ENCODE measurements around the gene NFATC2.
"Not testable (repeated sequence)": the region's sequence is repeated elsewhere in the genome, so short reads cannot be mapped to it uniquely, and the experiment has no call there.

Gene NFATC2

DNA sequence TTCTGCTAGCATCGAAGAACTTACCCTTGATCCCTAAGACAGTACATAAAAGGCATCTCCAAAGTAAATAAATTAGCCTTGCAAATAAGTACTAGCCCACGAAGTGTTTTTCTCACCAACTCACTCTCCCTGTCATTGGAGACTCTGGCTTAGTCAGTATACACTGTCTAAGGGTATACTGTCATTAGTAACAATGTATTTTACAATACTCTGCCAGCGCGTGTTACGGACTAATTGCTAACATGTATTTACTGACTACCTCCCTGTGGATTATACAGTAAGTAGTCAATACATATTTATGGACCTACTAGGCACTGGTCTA is 72.1 kb downstream of the NFATC2 start:
- DNase-seq (ENCODE audit: low spot score): no peak

DNA sequence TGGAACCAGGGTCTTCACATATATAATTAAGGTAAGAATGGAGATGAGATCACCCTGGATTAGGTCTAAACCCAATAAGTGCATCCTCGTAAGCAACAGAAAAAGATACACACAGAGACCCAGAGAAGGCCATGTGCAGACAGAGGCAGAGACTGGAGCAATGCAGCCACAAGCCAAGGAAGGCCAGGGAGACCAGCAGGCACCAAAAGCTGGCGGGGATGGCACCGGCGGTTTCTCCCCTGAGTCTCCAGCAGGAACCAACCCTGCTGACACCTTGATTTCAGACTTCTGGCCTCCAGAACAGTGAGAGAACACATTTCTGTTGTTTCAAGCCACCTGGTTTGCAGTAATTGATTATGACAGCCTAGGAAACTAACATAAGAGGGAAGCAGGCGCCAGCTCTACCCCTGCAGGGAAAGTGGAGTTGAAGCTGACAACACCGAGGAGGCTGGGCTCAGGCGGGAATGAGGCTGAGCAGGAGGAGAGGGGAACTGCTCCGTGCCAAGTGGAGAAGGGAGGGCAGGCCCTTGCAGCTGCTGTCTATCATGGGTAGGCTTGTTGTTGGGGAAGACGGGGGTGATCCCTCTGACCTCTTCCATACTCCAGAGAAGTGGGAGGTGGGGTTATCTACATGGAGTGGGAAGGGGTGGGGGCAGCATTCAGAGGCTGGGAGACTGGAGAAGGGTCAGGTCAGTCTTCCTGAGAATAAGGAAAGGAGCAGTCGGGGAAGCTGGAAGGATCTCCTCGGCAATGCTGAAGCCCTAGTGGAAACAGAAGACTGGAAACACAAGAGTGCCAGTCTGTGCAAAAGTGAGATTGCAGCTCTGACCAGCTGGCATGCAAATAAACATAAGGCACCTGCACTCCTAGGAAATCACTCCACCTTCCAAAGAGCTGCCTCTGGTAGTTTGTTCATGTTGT is 72.7 kb downstream of the NFATC2 start:
- no peak for DNase-seq (ENCODE audit: low spot score)

DNA sequence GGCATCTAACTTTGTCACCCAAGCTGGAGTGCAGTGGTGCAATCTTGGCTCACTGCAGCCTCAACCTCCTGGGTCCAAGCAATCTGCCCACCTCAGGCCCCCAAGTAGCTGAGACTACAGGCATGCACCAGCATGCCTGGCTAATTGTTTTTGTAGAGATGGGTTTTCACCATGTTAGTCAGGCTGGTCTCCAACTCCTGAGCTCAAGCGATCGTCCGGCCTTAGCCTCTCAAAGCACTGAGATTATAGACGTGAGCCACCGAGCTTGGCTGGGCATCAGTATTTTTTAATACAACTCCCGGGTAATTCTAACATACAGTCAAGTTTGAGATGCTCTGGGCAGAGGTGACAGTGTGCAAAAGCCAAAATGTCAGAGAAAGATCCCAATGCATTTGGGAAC is 73.5 kb downstream of the NFATC2 start:
- DNase-seq (ENCODE audit: low spot score): no peak

DNA sequence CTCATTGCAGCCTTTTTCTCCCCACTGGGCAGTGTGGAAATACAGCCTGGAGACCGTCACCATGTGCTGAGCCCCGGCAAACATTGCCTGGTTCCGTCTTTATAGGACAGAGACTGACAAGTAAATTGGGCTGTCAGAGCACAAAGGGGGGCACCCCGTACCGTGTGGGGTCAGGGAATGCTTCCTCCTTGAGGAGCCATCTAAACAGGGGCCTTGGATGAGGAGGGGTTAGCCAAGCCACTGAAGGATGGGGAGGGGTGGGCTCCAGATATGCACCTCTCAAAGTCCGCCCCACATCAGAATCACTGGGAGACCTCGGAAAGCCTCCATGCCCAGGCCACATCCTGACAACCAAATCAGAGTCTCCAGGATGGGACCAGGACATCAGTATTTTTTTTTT is 73.9 kb downstream of the NFATC2 start:
- DNase-seq (ENCODE audit: low spot score): no peak

DNA sequence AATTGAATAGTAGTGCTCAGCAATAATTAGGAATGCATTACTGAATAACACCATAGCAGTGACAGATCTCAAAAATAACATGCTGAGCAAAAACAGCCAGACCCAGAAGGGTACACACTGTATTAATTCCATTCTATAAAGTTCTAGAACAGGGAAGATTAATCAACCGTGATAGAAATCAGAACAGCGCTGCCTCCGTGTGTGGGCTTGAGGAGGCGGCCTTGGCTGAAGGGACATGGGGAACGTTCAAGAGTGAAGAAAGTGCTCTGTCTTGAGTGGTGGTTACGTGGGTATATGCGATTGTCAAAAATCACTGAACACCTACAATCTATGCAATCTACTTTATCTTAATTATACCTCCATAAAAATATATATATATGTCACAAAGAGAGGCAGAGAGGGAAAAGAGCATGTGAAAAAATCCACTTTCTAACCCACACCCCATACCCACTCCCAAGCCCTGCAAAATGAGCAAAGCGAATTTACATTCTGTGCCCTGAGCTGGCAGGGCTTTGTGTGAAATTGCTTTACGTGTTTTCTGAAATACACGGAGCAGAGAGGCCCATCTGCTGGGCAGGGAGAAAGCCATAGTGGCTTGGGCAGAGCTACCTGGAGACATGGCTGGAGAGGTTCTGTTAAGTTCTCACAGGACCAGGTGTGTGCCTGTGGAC is 74.4 kb downstream of the NFATC2 start:
- DNase-seq (ENCODE audit: low spot score): no peak

DNA sequence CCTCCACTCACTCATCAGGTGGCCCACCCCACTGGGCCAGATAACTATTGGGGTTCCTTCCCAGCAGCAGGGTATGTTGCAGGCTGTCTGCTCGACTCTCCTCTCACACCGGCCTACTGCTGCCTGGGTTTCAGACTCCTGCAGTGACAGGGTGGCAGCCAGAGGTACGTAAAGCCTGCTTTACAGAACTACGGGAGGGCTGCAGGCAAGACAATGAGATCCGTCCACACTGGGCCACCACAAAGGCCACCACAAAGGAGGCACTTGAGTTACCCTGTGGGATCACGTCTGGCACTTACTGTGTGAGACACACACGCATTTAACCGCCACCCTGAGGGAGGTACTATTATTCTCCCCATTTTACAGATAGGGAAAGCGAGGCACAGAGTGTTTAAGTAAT is 78.5 kb downstream of the NFATC2 start:
- no peak for DNase-seq (ENCODE audit: low spot score)

DNA sequence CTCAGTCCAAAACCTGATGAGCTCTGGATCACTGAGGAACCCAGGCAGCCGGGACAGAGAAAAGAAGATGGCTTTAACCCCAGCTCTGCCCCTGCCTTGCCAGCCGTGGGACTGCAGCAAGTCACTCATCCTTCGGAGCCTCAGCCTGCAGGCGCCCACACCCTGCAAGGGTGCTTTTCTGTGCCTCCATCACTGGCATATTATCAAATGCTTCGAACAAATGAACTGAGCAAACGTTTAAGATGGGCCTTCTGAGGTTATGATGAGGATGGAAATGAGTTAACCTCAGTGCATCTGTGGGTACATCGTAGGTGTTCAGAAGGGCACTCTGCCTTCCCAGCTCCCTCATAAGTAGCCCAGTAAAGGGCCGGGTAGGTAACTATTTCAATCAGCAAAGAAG is 79.0 kb downstream of the NFATC2 start:
- no peak for DNase-seq (ENCODE audit: low spot score)

DNA sequence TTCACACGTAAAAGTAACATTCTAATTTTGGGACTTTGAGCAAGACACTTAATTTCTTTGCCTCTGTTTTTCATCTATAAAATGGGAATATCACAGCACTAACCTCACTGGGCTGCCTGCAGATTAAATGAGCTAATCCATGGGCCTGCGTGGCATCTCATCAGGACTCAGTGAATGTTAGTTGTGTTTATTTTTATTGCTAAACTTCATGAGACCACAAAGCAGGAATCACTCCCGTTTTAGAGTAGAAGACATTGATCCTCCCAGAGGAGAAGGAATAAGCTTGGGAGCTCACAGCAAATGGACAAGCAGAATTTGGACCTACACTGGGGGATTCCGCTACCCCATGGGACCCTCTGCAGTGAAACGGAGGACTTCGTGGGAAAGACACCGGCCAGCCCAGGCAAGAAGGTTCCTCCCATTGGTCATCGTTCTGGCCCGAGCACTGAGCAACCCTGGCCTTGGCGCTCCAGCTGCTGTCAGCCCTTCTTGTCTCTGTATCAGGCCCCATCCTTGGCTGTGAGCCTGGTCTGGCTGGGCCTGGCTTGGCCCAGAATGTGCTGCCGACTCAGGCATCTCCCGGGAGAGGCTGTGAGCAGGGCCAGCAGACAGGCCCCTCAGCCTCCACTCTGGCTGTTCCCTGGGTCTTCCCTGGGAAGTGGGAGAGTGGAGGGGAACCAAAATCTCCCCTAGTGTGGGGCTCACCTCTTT is 79.8 kb downstream of the NFATC2 start:
- DNase-seq (ENCODE audit: low spot score): no peak

DNA sequence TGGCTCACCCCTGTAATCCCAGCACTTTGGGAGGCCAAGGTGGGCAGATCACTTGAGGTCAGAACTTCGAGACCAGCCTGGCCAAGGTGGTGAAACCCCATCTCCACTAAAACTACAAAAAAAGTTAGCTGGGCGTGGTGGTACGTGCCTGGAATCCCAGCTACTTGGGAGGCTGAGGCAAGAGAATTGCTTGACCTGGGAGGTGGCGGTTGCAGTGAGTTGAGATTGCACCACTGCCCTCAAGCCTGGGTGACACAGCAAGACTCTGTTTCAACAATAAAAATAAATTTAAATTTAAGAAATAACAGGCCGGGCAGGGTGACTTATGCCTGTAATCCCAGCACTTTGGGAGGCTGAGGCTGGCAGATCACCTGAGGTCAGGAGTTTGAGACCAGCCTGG is 80.7 kb downstream of the NFATC2 start:
- not testable (repeated sequence) for DNase-seq (ENCODE audit: low spot score)

DNA sequence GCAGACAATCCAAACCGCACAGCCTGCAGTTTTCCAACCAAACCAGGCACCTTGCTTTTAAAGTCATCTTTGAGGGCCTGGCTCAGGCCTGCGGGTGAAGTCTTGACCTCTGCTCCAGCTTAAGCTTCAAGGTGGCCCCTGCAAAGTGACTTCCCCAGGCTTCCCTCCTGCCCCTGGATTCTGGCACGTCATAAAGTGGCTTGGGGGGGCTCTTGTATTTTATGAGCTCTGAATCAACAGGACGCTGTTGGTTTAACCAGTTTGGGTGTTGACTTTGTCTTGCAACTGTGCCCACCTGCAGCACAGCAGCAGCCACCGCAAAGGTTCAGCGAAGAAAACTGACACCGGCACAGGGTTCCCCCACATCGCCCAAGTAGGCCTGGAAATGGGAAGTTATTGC is 81.2 kb downstream of the NFATC2 start:
- no peak for DNase-seq (ENCODE audit: low spot score)

DNA sequence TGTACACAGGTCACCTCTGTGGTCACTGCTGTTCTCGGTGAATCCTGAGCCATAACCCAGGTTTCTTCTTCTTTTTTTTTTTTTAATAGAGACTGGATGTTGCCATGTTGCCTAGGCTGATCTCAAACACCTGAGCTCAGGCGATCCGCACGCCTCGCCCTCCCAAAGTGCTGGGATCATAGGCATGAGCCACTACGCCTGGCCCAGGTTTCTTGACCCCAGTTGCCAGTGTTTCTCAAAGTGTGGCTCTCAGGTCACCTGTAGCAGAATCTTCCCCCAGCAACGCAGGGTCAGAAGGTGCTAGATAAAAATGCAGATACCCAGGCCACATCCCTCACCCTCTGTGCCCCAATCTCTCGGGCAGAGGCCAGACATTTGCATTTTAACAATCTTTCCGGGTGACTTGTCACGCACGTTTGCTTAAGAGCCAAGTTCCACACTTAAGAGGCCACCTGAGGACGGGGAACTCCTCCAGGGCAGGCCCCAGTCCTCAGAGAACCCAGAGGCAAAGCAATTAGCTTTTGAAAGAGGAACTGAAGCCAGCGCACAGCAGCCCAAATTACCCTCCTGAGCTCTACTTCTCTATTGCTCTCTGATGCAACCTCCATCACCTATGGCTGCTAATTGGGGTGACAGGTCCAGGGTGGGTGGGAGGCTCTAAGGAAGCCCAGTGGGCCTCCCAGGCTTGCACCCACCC is 81.8 kb downstream of the NFATC2 start:
- DNase-seq (ENCODE audit: low spot score): no peak

DNA sequence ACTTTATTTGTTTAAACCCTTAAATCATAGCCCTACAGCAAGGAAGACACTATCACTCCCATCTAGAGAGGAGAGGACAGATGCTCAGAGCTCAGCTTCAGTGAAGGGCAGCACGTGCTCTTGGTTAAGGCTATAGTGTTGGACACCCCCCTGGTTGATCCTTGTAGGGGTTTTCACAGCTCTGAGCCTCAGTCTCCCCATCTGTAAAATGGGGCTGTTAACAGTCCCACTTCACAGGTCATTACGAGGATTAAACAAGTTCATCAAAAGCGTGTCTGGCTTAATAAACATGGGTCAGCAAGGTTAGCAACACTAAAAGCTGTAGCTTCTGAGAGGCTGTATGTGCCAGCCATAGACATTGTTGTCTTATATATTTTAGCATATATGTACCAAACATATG is 82.4 kb downstream of the NFATC2 start:
- no peak for DNase-seq (ENCODE audit: low spot score)

DNA sequence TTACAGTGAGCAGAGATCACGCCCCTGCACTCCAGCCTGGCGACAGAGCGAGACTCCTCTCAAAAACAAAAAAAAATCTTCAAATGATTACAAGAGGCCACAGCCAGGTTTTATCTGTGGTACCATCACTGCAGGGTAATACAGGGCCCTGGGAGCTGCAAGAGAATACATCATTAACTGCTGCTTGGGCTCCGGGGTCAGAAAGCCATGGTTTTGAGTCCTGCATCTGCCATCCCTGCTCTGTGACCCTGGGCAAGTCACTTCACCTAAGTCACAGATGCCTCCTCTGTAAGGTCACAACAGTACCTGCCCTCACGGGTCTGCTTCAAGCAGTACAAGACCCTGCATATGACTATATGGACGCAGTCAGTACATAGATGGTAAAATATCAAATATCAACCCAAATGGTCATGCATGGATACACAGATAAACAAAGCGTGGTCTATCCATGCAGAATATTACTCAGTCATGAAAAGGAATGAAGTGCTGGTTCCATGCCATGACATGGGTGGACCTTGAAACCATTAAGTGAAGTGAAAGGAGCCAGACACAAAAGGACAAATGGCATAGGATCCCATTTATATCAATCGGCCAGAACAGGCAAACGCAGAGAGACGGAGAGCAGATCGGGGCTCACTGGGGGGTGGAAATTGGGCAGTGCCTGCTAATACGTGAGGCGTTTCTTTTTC is 83.6 kb downstream of the NFATC2 start:
- DNase-seq (ENCODE audit: low spot score): no peak

DNA sequence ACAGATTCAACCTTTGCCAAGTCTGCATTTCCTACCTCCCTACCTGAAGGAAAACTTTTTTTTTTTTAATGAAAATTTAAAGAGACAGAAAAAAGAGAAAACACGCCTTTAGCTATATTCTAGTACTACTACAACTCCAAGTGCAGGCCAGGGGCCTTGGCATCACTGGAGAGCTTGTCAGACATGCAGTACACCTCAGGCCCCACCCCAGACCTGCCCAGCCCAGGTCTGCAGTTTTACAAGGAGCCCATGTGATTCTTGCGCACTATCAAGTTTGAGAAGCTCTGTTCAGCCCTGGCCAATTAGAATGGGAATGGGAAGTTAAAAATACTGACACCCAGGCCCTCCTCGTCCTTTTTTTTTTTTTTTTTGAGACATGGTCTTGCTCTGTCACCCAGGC is 85.0 kb downstream of the NFATC2 start:
- no peak for DNase-seq (ENCODE audit: low spot score)

DNA sequence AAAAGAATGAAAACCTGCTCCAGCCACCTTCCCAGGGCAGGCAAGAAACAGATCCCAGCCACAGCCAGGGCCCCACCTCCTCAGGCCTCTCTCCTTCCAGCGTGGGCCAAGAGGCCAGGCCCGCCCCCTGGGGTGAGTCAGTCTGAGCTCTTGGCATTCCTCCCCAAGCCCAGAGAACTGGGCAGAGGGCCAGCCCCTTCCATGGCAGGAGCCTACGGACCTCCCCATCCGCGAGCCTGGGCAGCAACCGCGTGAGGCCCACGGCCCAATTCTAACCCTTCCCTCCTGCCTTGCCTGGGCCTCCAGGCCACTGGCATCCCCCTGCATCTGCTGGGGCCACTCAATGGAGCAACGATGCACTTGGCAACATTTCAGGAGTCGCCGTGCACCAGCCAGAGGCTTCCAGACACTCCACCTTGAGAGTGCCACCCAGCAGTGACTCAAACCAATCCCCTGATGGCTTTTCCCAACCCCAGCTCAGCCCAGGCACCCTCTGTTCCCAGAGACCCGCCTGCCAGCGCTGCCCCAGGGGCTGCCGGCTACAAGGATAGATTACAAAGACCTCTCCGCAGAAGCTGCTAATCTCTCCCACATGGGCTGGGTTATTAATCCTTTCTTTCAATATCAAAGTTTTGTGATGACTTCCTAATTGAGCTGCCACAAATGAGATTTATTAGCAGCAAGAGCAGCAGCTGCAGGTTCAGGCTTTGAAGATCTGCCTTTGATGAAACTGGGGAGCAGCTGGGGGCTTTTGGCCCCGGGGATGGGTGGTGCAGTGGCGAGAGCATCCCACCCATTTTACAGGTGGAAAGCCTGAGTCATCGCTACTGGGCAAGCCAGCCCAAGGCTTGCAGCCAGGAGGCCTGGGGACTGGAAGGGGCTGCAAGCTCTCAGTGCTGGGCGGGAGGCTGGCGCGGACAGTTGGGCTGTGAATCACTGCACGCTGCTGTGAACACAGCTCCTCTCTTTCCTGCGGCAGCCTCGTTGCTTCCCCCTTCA is 85.7 kb downstream of the NFATC2 start:
- DNase-seq (ENCODE audit: low spot score): peak; percentile 94

DNA sequence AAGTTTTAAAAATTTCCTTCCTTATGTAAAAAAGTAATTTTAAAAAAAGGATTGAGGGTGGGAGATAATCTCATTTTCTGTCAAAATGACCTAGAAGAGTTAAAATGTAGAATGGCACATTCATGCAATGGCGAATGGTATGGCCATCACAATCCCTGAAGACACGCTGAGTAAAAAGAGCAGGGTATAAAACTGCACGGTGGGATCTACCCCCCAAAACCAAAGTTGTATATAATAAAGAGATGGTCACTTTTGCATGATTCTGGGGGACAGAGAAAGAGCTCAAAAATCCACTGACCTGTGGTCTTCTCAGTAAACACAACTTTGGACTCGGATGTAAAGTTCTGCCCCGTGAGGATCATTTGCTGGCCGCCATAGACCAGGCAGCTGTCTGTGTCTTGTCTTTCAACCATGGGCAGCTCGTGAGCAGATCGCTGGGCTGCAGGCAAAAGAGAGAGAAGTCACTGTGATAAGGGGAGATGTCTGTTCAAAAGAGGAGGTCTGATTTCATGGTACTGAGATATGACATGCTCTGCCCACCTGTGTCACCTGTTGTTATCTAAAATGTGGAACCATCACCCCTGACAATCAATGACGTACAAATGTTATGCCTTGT is 88.2 kb downstream of the NFATC2 start:
- DNase-seq (ENCODE audit: low spot score): no peak

DNA sequence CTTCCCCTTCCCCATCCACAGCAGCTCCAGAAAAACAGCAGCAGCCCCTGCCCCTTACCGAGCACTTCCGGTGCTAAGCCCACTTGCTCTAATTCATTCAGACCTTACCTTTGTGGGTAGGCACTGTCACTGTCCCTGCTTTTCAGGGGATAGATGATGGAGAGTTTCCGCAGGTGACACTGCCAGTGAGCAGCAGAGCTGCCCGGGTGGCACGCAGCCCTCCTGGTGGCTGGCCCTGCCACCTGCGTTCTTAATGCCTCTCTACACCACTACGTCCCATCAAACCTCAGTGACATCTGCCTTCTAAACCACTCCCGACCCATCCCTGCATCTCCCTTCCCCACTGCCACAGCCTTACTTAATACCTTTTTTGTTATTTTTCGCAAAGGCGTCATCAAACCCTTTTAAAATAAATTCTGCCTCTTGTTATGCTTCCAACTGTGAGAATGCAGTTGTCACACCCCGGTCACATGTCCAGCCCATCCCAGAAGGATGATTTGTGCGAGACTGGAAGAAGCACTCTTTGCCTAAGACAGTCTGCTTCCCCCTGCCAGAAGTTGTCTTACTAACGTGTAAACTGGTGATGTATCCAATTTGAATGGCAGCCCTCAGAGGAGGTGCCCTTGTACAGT is 89.7 kb downstream of the NFATC2 start:
- DNase-seq (ENCODE audit: low spot score): no peak

DNA sequence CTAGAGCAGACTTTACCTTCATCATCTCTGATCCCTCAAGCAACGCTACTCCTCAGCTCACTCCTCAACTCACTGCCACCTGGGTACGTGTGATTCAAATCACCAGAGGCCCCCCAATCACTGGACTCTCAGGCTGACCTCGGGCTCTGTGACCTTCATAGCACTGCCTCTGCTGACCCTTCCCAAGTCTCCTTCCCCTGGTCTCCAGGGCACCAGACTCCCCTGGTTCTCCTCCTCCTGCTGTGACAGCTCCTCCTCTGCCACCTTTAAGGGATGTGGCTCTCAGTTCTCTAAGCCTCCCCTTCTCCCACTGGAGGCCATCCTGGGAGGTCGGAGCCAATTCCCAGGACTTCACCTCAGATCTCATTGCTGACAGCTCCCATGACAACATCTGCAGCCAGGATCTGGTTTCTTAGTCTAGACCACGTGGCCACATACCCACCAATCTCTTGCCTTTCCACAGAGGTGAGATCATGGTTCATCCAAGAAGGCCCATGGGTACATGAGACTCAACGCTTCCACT is 90.4 kb downstream of the NFATC2 start:
- no peak for DNase-seq (ENCODE audit: low spot score)

DNA sequence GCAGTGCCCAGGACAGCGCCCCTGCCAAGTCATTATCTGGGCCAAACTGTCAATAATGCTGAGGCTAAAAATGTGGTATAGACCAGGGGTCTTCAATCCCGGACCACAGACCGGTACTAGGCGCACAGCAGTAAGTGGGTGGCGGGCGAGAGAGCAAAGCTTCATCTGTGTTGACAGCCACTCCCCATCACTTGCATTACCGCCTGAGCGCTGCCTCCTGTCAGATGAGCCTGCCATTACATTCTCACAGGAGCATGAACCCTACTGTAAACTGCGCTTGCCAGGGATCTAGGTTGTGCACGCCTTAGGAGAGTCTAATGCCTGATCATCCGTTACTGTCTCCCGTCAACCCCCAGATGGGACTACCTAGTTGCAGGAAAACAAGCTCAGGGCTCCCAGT is 91.0 kb downstream of the NFATC2 start:
- DNase-seq (ENCODE audit: low spot score): no peak

Measured in SW480 (cell line).